ENCODE results near the gene ANKFN1.

- TF ChIP-seq CTCF (IDR thresholded peaks at IDR 0.05) (no peak), POLR2AphosphoS5 (IDR thresholded peaks at IDR 0.05) (no peak)
Measured at GRCh38 chr17:56457501-56457900, 304.2 kb downstream of the ANKFN1 start.
